Astrocyte of the cerebellum (primary cell): ENCODE data around the gene TAS2R40.

Experiments
- DNase-seq: peaks from one replicate; pipeline ENCODE4 v3.0.0-alpha.2; 2011; ENCODE audit warnings: low read depth
- H3K4me3 ChIP-seq: 2 replicates; pipeline ENCODE4 v1.5.1; 2011; ENCODE audit warnings: mild to moderate bottlenecking, low read depth, low read length, moderate library complexity
- in situ Hi-C: cut with HindIII; loops from 2 replicates; pipeline ENCODE4 v1.10.0; 2017; ENCODE audit warnings: low sequenced_read_pairs
- TF ChIP-seq, protein P1 (sequence below): IDR thresholded peaks from 2 replicates; pipeline ENCODE4 v1.5.1; 2012; ENCODE audit warnings: low read length, low read depth, moderate library complexity, mild to moderate bottlenecking; ENCODE audit errors: missing control alignments

The TAS2R40 gene

DNA sequence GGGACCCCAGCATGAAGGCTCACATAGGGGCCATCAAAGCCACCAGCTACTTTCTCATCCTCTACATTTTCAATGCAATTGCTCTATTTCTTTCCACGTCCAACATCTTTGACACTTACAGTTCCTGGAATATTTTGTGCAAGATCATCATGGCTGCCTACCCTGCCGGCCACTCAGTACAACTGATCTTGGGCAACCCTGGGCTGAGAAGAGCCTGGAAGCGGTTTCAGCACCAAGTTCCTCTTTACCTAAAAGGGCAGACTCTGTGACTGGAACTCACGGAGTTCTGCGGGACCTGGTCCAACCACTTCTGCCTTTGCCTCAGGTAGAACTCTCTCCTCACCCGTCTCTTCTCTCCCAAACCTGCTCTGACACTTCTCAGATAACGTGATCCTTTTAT is 945 bp downstream of the TAS2R40 start:
- in situ Hi-C loops: no loop called here
- H3K4me3 ChIP-seq: no peak overlapping the region
- DNase-seq: no peak
- TF ChIP-seq, protein P1, sequence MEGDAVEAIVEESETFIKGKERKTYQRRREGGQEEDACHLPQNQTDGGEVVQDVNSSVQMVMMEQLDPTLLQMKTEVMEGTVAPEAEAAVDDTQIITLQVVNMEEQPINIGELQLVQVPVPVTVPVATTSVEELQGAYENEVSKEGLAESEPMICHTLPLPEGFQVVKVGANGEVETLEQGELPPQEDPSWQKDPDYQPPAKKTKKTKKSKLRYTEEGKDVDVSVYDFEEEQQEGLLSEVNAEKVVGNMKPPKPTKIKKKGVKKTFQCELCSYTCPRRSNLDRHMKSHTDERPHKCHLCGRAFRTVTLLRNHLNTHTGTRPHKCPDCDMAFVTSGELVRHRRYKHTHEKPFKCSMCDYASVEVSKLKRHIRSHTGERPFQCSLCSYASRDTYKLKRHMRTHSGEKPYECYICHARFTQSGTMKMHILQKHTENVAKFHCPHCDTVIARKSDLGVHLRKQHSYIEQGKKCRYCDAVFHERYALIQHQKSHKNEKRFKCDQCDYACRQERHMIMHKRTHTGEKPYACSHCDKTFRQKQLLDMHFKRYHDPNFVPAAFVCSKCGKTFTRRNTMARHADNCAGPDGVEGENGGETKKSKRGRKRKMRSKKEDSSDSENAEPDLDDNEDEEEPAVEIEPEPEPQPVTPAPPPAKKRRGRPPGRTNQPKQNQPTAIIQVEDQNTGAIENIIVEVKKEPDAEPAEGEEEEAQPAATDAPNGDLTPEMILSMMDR: no peak

DNA sequence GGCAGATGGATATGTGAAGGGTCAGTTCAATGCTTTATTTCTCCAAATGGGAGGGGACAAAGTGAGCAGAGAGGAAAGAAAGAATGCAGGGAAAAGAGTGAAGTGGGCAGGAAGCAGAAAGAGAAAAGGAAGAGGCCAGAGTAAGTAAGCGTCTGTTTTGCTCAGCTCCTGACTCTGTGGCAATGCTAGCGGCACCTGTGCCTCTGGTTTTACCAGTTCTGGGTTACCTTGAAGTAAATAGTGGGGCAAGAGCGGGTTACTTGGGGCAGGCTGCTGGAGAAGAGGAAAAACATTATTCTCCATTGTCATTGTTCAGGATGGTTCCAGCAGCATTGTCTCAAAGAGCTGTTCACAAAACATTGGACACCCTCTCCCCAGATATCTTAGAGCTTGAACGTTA is 1.9 kb downstream of the TAS2R40 start:
- no peak overlapping the region for H3K4me3 ChIP-seq
- in situ Hi-C loops: no loop called here
- no peak for DNase-seq
- TF ChIP-seq, protein P1: no peak

DNA sequence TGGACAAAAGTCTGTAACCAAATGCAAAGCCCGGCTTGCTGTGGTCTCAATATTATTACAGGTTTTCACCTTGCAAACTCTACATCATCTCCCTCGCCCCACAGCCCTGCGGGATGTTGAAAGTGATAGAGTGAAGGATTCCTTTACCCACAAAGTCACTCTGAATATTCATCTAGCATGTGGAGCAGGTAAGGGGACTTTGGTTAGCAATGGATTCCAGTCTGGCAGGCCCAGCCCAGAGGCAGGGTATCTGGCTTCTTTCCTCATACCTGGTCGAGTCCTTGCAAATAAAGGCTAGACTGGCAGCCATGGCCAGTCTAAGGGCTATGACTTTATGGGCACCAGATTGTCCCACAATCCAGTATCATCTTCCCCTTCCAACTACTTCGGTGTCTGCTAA is 3.2 kb downstream of the TAS2R40 start:
- H3K4me3 ChIP-seq: no peak overlapping the region
- no peak for DNase-seq
- TF ChIP-seq, protein P1: no peak
- in situ Hi-C loops: no loop called here

DNA sequence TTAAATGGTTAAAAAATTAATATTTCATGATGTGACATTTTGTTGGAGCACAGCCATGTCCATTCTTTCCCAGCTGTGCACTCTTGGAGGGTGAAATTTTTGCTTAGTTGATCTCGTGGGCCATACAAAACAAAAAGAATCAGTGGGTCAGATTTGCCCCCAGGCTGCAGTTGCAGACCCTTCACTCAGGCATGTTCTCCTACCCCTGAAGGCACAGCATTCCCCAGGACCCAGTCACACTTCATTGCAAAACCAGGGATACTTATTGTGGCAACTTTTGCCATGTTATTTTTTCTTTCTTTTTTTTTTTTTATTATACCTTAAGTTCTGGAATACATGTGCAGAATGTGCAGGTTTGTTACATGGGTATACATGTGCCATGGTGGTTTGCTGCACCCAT is 6.0 kb downstream of the TAS2R40 start:
- TF ChIP-seq, protein P1: no peak
- no peak overlapping the region for H3K4me3 ChIP-seq
- in situ Hi-C loops: no loop called here
- DNase-seq: no peak

DNA sequence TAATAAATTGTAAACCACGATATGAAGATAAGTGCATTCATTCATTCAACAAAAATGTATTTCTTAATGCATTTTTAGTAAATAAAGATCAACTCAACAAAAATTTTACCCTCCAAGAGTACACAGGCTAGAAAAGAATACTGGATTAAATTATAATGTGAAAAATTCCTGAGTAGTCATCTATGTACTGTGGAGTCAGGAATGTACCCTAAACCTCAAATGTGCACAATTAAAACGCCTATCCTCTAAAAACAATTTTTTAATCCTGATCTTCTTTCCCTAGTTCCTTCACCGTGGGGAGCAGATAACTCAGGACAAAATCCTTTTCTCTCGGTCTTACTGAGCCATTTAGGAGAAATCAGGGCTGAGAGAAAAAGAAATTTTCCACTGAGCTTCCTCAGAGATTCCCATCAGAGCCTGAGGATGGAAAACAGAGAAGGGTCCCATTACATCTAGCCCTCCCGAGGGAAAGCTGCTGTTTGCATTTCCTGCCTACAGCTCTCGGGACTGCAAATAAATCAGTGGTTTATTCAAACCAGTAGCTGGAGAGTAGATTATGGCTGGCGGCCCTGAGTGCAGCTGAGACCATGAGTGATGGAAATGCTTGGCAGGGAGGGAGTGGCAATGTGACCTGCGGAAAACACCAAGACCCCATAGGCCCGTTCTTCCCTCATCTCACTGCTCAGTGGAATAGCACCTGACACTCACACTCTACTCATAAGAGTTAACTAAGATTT is 7.4 kb downstream of the TAS2R40 start:
- in situ Hi-C loops: no loop called here
- TF ChIP-seq, protein P1: no peak
- H3K4me3 ChIP-seq: no peak overlapping the region
- DNase-seq: no peak

DNA sequence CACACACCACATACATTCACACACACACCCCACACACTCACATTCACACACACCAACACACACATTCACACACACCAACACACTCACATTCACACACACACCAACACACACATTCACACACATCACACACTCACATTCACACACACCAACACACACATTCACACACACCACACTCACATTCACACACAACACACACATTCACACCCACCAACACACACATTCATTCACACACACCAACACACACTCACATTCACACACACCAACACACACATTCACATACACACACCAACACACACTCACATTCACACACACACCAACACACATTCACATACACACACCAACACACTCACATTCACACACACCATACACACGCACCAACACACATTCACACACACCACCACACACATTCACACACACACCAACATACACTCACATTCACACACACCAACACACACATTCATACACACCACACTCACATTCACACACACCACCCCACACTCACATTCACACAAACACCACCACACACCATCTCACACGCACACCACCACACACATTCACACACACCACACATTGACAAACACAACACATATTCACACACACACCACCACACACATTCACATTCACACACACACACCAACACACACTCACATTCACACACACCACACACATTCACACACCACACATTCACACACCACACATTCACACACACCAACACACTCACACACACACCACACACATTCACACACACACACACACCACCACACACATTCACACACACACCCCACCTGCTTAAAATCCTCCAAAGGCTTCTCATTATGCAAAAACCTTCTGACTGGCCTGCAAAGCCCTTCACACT is 9.0 kb downstream of the TAS2R40 start:
- no peak for DNase-seq
- in situ Hi-C loops: no loop called here
- H3K4me3 ChIP-seq: no peak overlapping the region
- TF ChIP-seq, protein P1: no peak
